ENCODE results near the gene SCN3A.

Gene SCN3A

DNA sequence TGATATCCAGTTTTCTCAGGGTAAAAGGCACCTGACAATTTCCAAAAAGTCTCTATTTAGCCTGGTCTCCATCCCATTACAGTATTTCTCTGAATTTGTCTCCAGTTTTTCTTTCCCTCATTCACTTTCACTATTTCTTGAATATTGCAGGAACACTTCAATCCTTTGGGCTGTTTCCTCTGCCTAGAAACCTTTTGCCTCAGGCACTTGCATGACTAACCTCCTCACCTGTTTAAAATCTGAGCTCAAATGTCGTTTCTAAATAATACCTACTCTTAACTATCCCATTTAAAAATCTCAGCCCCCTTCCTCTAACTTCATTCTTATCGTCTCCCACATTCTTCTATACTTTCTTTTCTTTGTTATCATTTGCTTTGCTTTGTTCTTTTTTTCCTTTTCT, 44.4 kb upstream of the SCN3A start:
- no peak for ATAC-seq
- TF ChIP-seq PPARA (CRISPR knock-in tag; IDR thresholded peaks at IDR 0.05; ENCODE audit: borderline replicate concordance) (no peak), GLIS3 (CRISPR knock-in tag; IDR thresholded peaks at IDR 0.05) (no peak), ZC3H10 (CRISPR knock-in tag; IDR thresholded peaks at IDR 0.05) (no peak), TOX (CRISPR knock-in tag; IDR thresholded peaks at IDR 0.05; ENCODE audit: borderline replicate concordance) (no peak), BACH2 (CRISPR knock-in tag; IDR thresholded peaks at IDR 0.05; ENCODE audit: borderline replicate concordance) (no peak), ISL1 (CRISPR knock-in tag; IDR thresholded peaks at IDR 0.05) (no peak), ARNTL (CRISPR knock-in tag; IDR thresholded peaks at IDR 0.05; ENCODE audit: borderline replicate concordance, low read depth) (no peak)
- TF ChIP-seq, protein P1, sequence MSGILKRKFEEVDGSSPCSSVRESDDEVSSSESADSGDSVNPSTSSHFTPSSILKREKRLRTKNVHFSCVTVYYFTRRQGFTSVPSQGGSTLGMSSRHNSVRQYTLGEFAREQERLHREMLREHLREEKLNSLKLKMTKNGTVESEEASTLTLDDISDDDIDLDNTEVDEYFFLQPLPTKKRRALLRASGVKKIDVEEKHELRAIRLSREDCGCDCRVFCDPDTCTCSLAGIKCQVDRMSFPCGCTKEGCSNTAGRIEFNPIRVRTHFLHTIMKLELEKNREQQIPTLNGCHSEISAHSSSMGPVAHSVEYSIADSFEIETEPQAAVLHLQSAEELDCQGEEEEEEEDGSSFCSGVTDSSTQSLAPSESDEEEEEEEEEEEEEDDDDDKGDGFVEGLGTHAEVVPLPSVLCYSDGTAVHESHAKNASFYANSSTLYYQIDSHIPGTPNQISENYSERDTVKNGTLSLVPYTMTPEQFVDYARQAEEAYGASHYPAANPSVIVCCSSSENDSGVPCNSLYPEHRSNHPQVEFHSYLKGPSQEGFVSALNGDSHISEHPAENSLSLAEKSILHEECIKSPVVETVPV (CRISPR knock-in tag; IDR thresholded peaks at IDR 0.05) = no peak
- TF ChIP-seq, protein P2, sequence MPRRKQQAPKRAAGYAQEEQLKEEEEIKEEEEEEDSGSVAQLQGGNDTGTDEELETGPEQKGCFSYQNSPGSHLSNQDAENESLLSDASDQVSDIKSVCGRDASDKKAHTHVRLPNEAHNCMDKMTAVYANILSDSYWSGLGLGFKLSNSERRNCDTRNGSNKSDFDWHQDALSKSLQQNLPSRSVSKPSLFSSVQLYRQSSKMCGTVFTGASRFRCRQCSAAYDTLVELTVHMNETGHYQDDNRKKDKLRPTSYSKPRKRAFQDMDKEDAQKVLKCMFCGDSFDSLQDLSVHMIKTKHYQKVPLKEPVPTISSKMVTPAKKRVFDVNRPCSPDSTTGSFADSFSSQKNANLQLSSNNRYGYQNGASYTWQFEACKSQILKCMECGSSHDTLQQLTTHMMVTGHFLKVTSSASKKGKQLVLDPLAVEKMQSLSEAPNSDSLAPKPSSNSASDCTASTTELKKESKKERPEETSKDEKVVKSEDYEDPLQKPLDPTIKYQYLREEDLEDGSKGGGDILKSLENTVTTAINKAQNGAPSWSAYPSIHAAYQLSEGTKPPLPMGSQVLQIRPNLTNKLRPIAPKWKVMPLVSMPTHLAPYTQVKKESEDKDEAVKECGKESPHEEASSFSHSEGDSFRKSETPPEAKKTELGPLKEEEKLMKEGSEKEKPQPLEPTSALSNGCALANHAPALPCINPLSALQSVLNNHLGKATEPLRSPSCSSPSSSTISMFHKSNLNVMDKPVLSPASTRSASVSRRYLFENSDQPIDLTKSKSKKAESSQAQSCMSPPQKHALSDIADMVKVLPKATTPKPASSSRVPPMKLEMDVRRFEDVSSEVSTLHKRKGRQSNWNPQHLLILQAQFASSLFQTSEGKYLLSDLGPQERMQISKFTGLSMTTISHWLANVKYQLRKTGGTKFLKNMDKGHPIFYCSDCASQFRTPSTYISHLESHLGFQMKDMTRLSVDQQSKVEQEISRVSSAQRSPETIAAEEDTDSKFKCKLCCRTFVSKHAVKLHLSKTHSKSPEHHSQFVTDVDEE (CRISPR knock-in tag; IDR thresholded peaks at IDR 0.05) = no peak

DNA sequence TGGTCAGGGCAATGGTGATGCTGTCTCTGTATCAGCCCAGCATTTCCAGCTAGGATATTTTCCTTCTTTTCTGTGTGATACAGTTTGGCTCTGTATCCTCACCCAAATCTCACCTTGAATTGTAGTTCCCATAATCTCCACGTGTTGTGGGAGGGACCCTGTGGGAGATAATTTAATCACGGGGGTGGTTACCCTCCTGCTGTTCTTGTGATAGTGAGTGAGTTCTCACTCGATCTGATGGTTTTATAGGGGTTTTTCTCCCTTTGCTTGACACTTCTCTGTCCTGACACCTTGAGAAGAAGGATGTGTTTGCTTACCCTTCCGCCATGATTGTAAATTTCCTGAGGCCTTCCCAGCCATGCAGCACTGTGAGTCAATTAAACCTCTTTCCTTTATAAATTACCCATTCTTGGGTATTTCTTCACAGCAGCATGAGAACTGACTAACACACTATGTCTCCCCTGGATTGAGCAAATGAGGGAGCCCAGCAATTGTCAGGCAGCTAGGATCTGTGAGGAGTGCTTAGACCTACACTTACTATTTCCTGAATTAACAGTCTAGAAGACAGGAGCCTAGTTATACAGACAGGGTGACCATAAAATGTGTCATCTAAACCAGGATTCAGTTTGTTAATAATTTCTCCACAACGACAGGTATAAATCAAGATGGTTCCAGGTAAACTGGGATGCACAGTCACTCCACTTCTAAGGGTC, 41.4 kb upstream of the SCN3A start:
- no peak for ATAC-seq
- TF ChIP-seq RARB (CRISPR knock-in tag; IDR thresholded peaks at IDR 0.05) (no peak), CSDC2 (CRISPR knock-in tag; IDR thresholded peaks at IDR 0.05) (no peak), ZFP3 (CRISPR knock-in tag; IDR thresholded peaks at IDR 0.05) (no peak), OSR1 (CRISPR knock-in tag; IDR thresholded peaks at IDR 0.05) (no peak), GLIS3 (CRISPR knock-in tag; IDR thresholded peaks at IDR 0.05) (no peak), BACH2 (CRISPR knock-in tag; IDR thresholded peaks at IDR 0.05; ENCODE audit: borderline replicate concordance) (no peak), TCF4 (CRISPR knock-in tag; IDR thresholded peaks at IDR 0.05; ENCODE audit: borderline replicate concordance) (no peak), ARNTL (CRISPR knock-in tag; IDR thresholded peaks at IDR 0.05; ENCODE audit: borderline replicate concordance, low read depth) (no peak), ISL1 (CRISPR knock-in tag; IDR thresholded peaks at IDR 0.05) (no peak), ESRRG (CRISPR knock-in tag; IDR thresholded peaks at IDR 0.05) (no peak), SNAI2 (CRISPR knock-in tag; IDR thresholded peaks at IDR 0.05) (no peak), ZNF565 (CRISPR knock-in tag; conservative IDR thresholded peaks at IDR 0.05; ENCODE audit: low read depth) (no peak), ZNF70 (CRISPR knock-in tag; IDR thresholded peaks at IDR 0.05) (no peak), PPARA (CRISPR knock-in tag; IDR thresholded peaks at IDR 0.05; ENCODE audit: borderline replicate concordance) (no peak), TOX (CRISPR knock-in tag; IDR thresholded peaks at IDR 0.05; ENCODE audit: borderline replicate concordance) (no peak)
- TF ChIP-seq, protein P2 (CRISPR knock-in tag; IDR thresholded peaks at IDR 0.05) = no peak
- TF ChIP-seq, protein P3, sequence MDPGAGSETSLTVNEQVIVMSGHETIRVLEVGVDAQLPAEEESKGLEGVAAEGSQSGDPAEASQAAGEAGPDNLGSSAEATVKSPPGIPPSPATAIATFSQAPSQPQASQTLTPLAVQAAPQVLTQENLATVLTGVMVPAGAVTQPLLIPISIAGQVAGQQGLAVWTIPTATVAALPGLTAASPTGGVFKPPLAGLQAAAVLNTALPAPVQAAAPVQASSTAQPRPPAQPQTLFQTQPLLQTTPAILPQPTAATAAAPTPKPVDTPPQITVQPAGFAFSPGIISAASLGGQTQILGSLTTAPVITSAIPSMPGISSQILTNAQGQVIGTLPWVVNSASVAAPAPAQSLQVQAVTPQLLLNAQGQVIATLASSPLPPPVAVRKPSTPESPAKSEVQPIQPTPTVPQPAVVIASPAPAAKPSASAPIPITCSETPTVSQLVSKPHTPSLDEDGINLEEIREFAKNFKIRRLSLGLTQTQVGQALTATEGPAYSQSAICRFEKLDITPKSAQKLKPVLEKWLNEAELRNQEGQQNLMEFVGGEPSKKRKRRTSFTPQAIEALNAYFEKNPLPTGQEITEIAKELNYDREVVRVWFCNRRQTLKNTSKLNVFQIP (CRISPR knock-in tag; IDR thresholded peaks at IDR 0.05; ENCODE audit: borderline replicate concordance, low read depth) = no peak
- TF ChIP-seq, protein P1 (CRISPR knock-in tag; IDR thresholded peaks at IDR 0.05) = no peak
- TF ChIP-seq, protein P4, sequence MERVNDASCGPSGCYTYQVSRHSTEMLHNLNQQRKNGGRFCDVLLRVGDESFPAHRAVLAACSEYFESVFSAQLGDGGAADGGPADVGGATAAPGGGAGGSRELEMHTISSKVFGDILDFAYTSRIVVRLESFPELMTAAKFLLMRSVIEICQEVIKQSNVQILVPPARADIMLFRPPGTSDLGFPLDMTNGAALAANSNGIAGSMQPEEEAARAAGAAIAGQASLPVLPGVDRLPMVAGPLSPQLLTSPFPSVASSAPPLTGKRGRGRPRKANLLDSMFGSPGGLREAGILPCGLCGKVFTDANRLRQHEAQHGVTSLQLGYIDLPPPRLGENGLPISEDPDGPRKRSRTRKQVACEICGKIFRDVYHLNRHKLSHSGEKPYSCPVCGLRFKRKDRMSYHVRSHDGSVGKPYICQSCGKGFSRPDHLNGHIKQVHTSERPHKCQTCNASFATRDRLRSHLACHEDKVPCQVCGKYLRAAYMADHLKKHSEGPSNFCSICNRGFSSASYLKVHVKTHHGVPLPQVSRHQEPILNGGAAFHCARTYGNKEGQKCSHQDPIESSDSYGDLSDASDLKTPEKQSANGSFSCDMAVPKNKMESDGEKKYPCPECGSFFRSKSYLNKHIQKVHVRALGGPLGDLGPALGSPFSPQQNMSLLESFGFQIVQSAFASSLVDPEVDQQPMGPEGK (CRISPR knock-in tag; IDR thresholded peaks at IDR 0.05; ENCODE audit: borderline replicate concordance) = no peak
- TF ChIP-seq, protein P5, sequence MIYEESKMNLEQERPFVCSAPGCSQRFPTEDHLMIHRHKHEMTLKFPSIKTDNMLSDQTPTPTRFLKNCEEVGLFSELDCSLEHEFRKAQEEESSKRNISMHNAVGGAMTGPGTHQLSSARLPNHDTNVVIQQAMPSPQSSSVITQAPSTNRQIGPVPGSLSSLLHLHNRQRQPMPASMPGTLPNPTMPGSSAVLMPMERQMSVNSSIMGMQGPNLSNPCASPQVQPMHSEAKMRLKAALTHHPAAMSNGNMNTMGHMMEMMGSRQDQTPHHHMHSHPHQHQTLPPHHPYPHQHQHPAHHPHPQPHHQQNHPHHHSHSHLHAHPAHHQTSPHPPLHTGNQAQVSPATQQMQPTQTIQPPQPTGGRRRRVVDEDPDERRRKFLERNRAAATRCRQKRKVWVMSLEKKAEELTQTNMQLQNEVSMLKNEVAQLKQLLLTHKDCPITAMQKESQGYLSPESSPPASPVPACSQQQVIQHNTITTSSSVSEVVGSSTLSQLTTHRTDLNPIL (CRISPR knock-in tag; IDR thresholded peaks at IDR 0.05; ENCODE audit: low read depth) = no peak
